Measurements from ENCODE around the gene THTPA.

THTPA gene

GRCh38 chr14:23544511-23545447 lies 11.3 kb upstream of the THTPA start:
- Histone ChIP-seq H3K4me1 (ENCODE audit: control insufficient read depth, insufficient read depth, low read length) (peaks cover 63% of the 10 kb centered on the region), H3K9ac (ENCODE audit: low read length) (peak overlapping the region; percentile 82)

GRCh38 chr14:23545740-23546365 lies 10.2 kb upstream of the THTPA start:
- peak overlapping the region; percentile 40 for H3K4me3 ChIP-seq (ENCODE audit: low read depth, low read length)
- peaks cover 67% of the 10 kb centered on the region for H3K4me1 ChIP-seq (ENCODE audit: control insufficient read depth, insufficient read depth, low read length)
- H3K27me3 ChIP-seq (ENCODE audit: control insufficient read depth, insufficient read depth, low read length) = no peaks in the 10 kb centered on the region; the same call in 1 of the 2 replicates
- H3K9ac ChIP-seq (ENCODE audit: low read length) = peak overlapping the region; percentile 82
- H3K27ac ChIP-seq (ENCODE audit: low read depth, low read length) = peak overlapping the region; percentile 74
- H3K9me3 ChIP-seq (ENCODE audit: control insufficient read depth, insufficient read depth, low read depth, low read length) = no peaks in the 10 kb centered on the region
- peaks cover 11% of the 10 kb centered on the region; the same call in 1 of the 2 replicates for H3K36me3 ChIP-seq (ENCODE audit: control insufficient read depth, insufficient read depth, low read length)

More at GRCh38 chr14:23544511-23545447, 11.3 kb upstream of the THTPA start:
- H3K36me3 ChIP-seq (ENCODE audit: control insufficient read depth, insufficient read depth, low read length) = peaks cover 11% of the 10 kb centered on the region; the same call in 1 of the 2 replicates
- H3K27ac ChIP-seq (ENCODE audit: low read depth, low read length) = peak overlapping the region; percentile 74
- no peaks in the 10 kb centered on the region for H3K9me3 ChIP-seq (ENCODE audit: control insufficient read depth, insufficient read depth, low read depth, low read length)
- peak overlapping the region; percentile 40 for H3K4me3 ChIP-seq (ENCODE audit: low read depth, low read length)
- no peaks in the 10 kb centered on the region for H3K27me3 ChIP-seq (ENCODE audit: control insufficient read depth, insufficient read depth, low read length)

GRCh38 chr14:23546450-23547035 lies 9.5 kb upstream of the THTPA start:
- Histone ChIP-seq H3K9me3 (ENCODE audit: control insufficient read depth, insufficient read depth, low read depth, low read length) (no peaks in the 10 kb centered on the region), H3K27me3 (ENCODE audit: control insufficient read depth, insufficient read depth, low read length) (no peaks in the 10 kb centered on the region; the same call in 1 of the 2 replicates), H3K9ac (ENCODE audit: low read length) (no peak overlapping the region), H3K4me1 (ENCODE audit: control insufficient read depth, insufficient read depth, low read length) (peaks cover 67% of the 10 kb centered on the region), H3K4me3 (ENCODE audit: low read depth, low read length) (no peak overlapping the region), H3K27ac (ENCODE audit: low read depth, low read length) (no peak overlapping the region), H3K36me3 (ENCODE audit: control insufficient read depth, insufficient read depth, low read length) (peaks cover 11% of the 10 kb centered on the region; the same call in 1 of the 2 replicates)

GRCh38 chr14:23547924-23548323 lies 8.1 kb upstream of the THTPA start:
- Histone ChIP-seq H3K9me3 (ENCODE audit: control insufficient read depth, insufficient read depth, low read depth, low read length) (no peaks in the 10 kb centered on the region), H3K36me3 (ENCODE audit: control insufficient read depth, insufficient read depth, low read length) (peaks cover 5% of the 10 kb centered on the region; the same call in 1 of the 2 replicates), H3K9ac (ENCODE audit: low read length) (peak overlapping the region; percentile 63), H3K27ac (ENCODE audit: low read depth, low read length) (peak overlapping the region; percentile 24; the same call in 1 of the 2 replicates), H3K4me3 (ENCODE audit: low read depth, low read length) (peak overlapping the region; percentile 91), H3K4me1 (ENCODE audit: control insufficient read depth, insufficient read depth, low read length) (peaks cover 71% of the 10 kb centered on the region), H3K27me3 (ENCODE audit: control insufficient read depth, insufficient read depth, low read length) (no peaks in the 10 kb centered on the region; the same call in 1 of the 2 replicates)

DNA sequence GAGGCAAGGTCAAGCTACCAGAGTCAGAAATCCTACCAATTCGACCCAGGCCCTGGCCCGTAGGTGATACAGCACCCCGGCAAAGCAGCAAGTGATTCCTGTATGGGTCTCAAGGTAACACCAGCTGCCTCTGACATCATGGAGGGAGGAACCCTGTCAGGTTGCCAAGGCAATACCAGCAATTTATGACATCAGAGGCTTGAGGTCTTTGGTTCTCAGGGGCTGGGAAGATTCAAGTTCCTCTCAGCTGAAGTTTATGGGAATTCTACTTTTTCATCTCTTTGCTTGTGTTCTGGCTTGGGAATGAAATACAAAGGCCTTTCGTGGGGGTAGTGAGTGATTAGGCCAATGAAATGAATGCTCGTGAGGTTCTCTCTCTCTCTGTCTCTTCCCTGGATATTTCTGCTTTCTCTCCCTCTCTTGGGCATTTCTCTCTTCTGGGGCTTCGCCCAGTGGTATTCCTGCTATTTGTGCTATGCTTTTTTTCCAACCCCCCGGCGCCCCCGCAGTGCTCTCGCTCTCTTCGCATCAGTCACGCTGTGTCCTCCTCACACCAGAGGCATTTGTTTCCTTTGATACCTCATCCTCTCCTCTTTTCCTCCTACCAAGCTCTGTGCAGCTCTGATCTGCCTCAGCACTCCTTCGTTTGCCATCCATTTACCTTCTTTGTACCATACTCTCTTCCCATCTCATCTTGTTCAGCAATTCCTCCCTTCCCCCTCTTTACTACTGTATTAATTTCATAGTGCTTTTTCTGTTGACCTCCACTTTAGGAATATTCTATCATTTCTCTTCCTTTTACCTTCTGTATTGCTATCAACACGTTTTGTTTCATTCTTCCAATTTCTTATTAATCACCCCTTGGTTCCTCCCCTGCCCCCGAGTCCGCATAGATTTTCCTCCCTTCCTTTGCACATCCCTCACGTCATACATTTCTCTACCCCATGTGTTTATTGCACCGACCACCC lies 7.4 kb upstream of the THTPA start:
- peak overlapping the region; percentile 91 for H3K4me3 ChIP-seq (ENCODE audit: low read depth, low read length)
- no peaks in the 10 kb centered on the region for H3K9me3 ChIP-seq (ENCODE audit: control insufficient read depth, insufficient read depth, low read depth, low read length)
- H3K27me3 ChIP-seq (ENCODE audit: control insufficient read depth, insufficient read depth, low read length) = no peaks in the 10 kb centered on the region; the same call in 1 of the 2 replicates
- H3K9ac ChIP-seq (ENCODE audit: low read length) = peak overlapping the region; percentile 63
- H3K4me1 ChIP-seq (ENCODE audit: control insufficient read depth, insufficient read depth, low read length) = peaks cover 68% of the 10 kb centered on the region
- peak overlapping the region; percentile 24; the same call in 1 of the 2 replicates for H3K27ac ChIP-seq (ENCODE audit: low read depth, low read length)
- peaks cover 2% of the 10 kb centered on the region; the same call in 1 of the 2 replicates for H3K36me3 ChIP-seq (ENCODE audit: control insufficient read depth, insufficient read depth, low read length)

DNA sequence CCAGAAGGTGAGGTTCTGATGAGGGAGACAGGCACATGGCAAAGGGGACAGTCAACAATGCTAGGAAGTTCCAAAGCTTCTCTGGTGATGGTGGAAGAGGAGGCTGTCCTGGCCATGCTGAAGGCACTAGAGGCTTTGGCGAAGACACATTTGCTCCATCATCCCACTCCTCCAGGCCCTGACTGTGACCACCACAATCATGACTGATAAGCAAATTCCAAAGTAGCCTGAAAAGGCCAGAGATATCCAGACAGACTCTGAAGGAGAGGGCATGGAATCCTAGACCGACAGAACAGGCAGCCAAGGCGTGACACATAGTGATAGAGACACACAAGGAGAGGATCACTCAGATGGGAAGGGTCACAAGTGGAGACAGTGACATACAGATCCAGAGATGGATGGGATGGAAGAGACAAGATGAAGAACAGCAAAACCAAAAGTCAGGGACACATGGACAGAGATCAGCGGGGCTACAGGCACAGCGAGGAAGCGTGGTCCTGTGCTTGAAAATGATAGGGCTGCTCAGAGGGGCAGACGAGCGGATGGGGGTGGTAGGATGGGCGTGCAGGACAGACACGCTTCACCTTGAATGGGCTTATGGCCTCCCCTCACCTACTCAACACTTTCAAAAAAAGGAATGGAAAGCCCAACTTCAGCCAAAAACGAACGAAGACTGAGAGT lies 5.8 kb upstream of the THTPA start:
- H3K4me3 ChIP-seq (ENCODE audit: low read depth, low read length) = peak overlapping the region; percentile 91
- H3K4me1 ChIP-seq (ENCODE audit: control insufficient read depth, insufficient read depth, low read length) = peaks cover 57% of the 10 kb centered on the region
- H3K27ac ChIP-seq (ENCODE audit: low read depth, low read length) = peak overlapping the region; percentile 81; the same call in 1 of the 2 replicates
- H3K36me3 ChIP-seq (ENCODE audit: control insufficient read depth, insufficient read depth, low read length) = peaks cover 2% of the 10 kb centered on the region; the same call in 1 of the 2 replicates
- H3K9ac ChIP-seq (ENCODE audit: low read length) = peak overlapping the region; percentile 87
- H3K27me3 ChIP-seq (ENCODE audit: control insufficient read depth, insufficient read depth, low read length) = no peaks in the 10 kb centered on the region; the same call in 1 of the 2 replicates
- no peaks in the 10 kb centered on the region for H3K9me3 ChIP-seq (ENCODE audit: control insufficient read depth, insufficient read depth, low read depth, low read length)

DNA sequence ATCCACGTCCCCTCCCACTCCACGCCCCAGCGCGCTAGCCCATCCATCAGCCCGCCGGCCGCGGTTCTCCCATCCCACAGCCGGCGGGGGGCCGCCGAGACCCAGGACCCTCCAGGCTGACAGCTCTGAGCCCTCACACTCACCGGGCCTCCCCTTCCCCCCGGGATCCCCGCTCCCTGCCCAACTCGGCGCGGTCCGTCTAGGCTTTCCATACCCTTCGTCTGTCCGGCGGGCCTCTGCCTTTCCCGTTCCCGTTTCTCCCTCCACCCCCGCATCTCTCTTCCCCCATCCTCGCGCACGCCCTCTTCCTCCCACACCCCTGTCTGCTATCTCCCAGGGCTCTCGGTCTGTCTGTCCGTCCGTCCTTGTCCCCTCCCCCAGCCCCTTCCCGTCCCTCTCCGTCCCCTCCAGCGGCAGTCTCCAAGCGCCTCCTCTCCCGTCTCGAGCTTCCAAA lies 5.2 kb upstream of the THTPA start:
- peaks cover 53% of the 10 kb centered on the region for H3K4me1 ChIP-seq (ENCODE audit: control insufficient read depth, insufficient read depth, low read length)
- no peaks in the 10 kb centered on the region for H3K9me3 ChIP-seq (ENCODE audit: control insufficient read depth, insufficient read depth, low read depth, low read length)
- H3K4me3 ChIP-seq (ENCODE audit: low read depth, low read length) = peak overlapping the region; percentile 91
- H3K27me3 ChIP-seq (ENCODE audit: control insufficient read depth, insufficient read depth, low read length) = no peaks in the 10 kb centered on the region; the same call in 1 of the 2 replicates
- H3K36me3 ChIP-seq (ENCODE audit: control insufficient read depth, insufficient read depth, low read length) = peaks cover 2% of the 10 kb centered on the region; the same call in 1 of the 2 replicates
- peak overlapping the region; percentile 87 for H3K9ac ChIP-seq (ENCODE audit: low read length)
- peak overlapping the region; percentile 81; the same call in 1 of the 2 replicates for H3K27ac ChIP-seq (ENCODE audit: low read depth, low read length)

GRCh38 chr14:23551266-23552028 lies 4.6 kb upstream of the THTPA start, which contains the start of gene ZFHX2:
Gene ZFHX2 (minus strand): TSS chr14:23551765. CDS start chr14:23535325, 16,440 bp downstream.
- peak within 1 kb of the TSS; percentile 81; the same call in 1 of the 2 replicates for H3K27ac ChIP-seq (ENCODE audit: low read depth, low read length)
- H3K36me3 ChIP-seq (ENCODE audit: control insufficient read depth, insufficient read depth, low read length) = no peaks in the 10 kb centered on the region
- no peaks in the 10 kb centered on the region for H3K9me3 ChIP-seq (ENCODE audit: control insufficient read depth, insufficient read depth, low read depth, low read length)

GRCh38 chr14:23555533-23555881 lies 564 bp upstream of the THTPA start:
- peaks cover 26% of the 10 kb centered on the region for H3K36me3 ChIP-seq (ENCODE audit: control insufficient read depth, insufficient read depth, low read length)
- peak overlapping the region; percentile 86 for H3K4me3 ChIP-seq (ENCODE audit: low read depth, low read length)
- H3K9me3 ChIP-seq (ENCODE audit: control insufficient read depth, insufficient read depth, low read depth, low read length) = no peaks in the 10 kb centered on the region
- peaks cover 18% of the 10 kb centered on the region for H3K4me1 ChIP-seq (ENCODE audit: control insufficient read depth, insufficient read depth, low read length)
- H3K9ac ChIP-seq (ENCODE audit: low read length) = peak overlapping the region; percentile 92
- peak overlapping the region; percentile 95 for H3K27ac ChIP-seq (ENCODE audit: low read depth, low read length)
- H3K27me3 ChIP-seq (ENCODE audit: control insufficient read depth, insufficient read depth, low read length) = no peaks in the 10 kb centered on the region; the same call in 1 of the 2 replicates

More at GRCh38 chr14:23551266-23552028, 4.6 kb upstream of the THTPA start, which contains the start of gene ZFHX2:
- H3K4me3 ChIP-seq (ENCODE audit: low read depth, low read length) = peak within 1 kb of the TSS; percentile 91
- peaks cover 48% of the 10 kb centered on the region for H3K4me1 ChIP-seq (ENCODE audit: control insufficient read depth, insufficient read depth, low read length)
- H3K9ac ChIP-seq (ENCODE audit: low read length) = peak within 1 kb of the TSS; percentile 87
- no peaks in the 10 kb centered on the region; the same call in 1 of the 2 replicates for H3K27me3 ChIP-seq (ENCODE audit: control insufficient read depth, insufficient read depth, low read length)

Data from HUES6 (cell line).